ENCODE measurements around the gene TXNRD2. TPM values are rescaled to one million over a fixed set of nuclear protein-coding genes. Genes with fewer than 3 reads are reported as not detected.

Gene TXNRD2
- total RNA-seq, 1 experiment from 2014 or later: 22.9 TPM

GRCh38 chr22:19840059-19840458, 101.6 kb downstream of the TXNRD2 start:
- Histone ChIP-seq H3K9me3 (ENCODE audit: control insufficient read depth, low read depth, low read length) (no peaks in the 10 kb centered on the region), H4K8ac (replicated peaks; ENCODE audit: insufficient read length, low read depth, low read length) (no peak overlapping the region), H4K91ac (ENCODE audit: insufficient read length, low read depth, low read length) (no peak overlapping the region), H3K79me2 (ENCODE audit: insufficient read depth, low read length) (no peaks in the 10 kb centered on the region), H3K27ac (ENCODE audit: insufficient read length, low read depth, low read length) (no peak overlapping the region), H2AK5ac (ENCODE audit: insufficient read length, low read length) (no peak overlapping the region), H4K20me1 (ENCODE audit: control insufficient read depth, insufficient read depth, insufficient read length) (no peaks in the 10 kb centered on the region), H2BK12ac (ENCODE audit: insufficient read length, low read depth, low read length) (no peak overlapping the region), H2BK15ac (ENCODE audit: low read depth, low read length) (no peak overlapping the region), H3T11ph (ENCODE audit: low read length) (no peak overlapping the region), H2AFZ (ENCODE audit: low read length) (no peak overlapping the region), H3K4me2 (ENCODE audit: insufficient read depth, insufficient read length, low read length) (no peak overlapping the region), H3K18ac (ENCODE audit: insufficient read length, low read depth, low read length) (no peak overlapping the region), H3K56ac (ENCODE audit: insufficient read length, low read depth, low read length) (no peak overlapping the region), H3K9ac (ENCODE audit: extremely low read depth, insufficient read length, low read length) (no peak overlapping the region), H2BK20ac (ENCODE audit: low read depth, low read length, poor library complexity, severe bottlenecking) (no peak overlapping the region), H3K23ac (ENCODE audit: insufficient read length, low read depth, low read length) (no peak overlapping the region), H2BK120ac (ENCODE audit: low read depth, low read length, poor library complexity, severe bottlenecking) (no peak overlapping the region), H3K27me3 (ENCODE audit: insufficient read depth, low read length) (no peaks in the 10 kb centered on the region), H3K79me1 (ENCODE audit: insufficient read depth, low read depth, low read length, poor library complexity, severe bottlenecking) (no peaks in the 10 kb centered on the region), H2BK5ac (ENCODE audit: insufficient read length, low read length) (no peak overlapping the region), H3K4ac (ENCODE audit: low read depth, low read length) (no peak overlapping the region), H4K5ac (ENCODE audit: insufficient read length, low read depth, low read length) (no peak overlapping the region), H3K14ac (ENCODE audit: insufficient read depth, low read length) (no peak overlapping the region), H3K4me1 (ENCODE audit: insufficient read depth, low read length) (no peaks in the 10 kb centered on the region), H3K23me2 (ENCODE audit: insufficient read length, low read depth, low read length, poor library complexity, severe bottlenecking) (no peaks in the 10 kb centered on the region)
- no peaks in the 10 kb centered on the region for H3K9me3 Mint-ChIP-seq
- TF ChIP-seq CTCF (conservative IDR thresholded peaks at IDR 0.05): no peak
- H3K4me3 Mint-ChIP-seq: no peak overlapping the region
- DNase-seq: no peak
- no peak overlapping the region for H3K27ac Mint-ChIP-seq
- peaks cover 0 to 2% (median 0%) of the 10 kb centered on the region in 3 experiments; a peak in 1 of 7 replicates for H3K36me3 Mint-ChIP-seq (ENCODE audit: insufficient read depth in 1 of 3, low read depth in 3 of 3)
- WGBS (ENCODE audit: extremely low coverage, insufficient read length, low lambda C conversion rate): no CpG with 5 or more reads among the region's 4 CpGs
- no peaks in the 10 kb centered on the region for H3K27me3 Mint-ChIP-seq (ENCODE audit: low read depth)
- peaks cover 2 to 3% of the 10 kb centered on the region in 2 experiments; a peak in 3 of 4 replicates for H3K4me1 Mint-ChIP-seq
